Osteoblast (primary cell): ENCODE results near the gene PRM2. TPM values are rescaled to one million over a fixed set of nuclear protein-coding genes. Genes with fewer than 3 reads are reported as not detected.
A peak's percentile ranks its signal among the peaks of the same experiment; 100 is the strongest.

Source experiments
- DNase-seq: peaks from one replicate; pipeline ENCODE4 v3.0.0; 2011; ENCODE audit warnings: low spot score, mixed read lengths; ENCODE audit not compliant: insufficient read length; ENCODE audit errors: missing footprints
- H2AFZ ChIP-seq: 2 replicates; pipeline ENCODE4 v1.6.0; 2011; ENCODE audit warnings: mild to moderate bottlenecking, low read length
- H3K27ac ChIP-seq: 2 replicates; pipeline ENCODE4 v1.5.1; 2011; ENCODE audit warnings: mild to moderate bottlenecking, low read depth, low read length, moderate library complexity
- H3K27me3 ChIP-seq: 2 replicates; pipeline ENCODE4 v1.6.0; 2012; ENCODE audit warnings: mild to moderate bottlenecking, control low read depth, inconsistent platforms, low read length, moderate library complexity; ENCODE audit not compliant: insufficient read depth
- H3K36me3 ChIP-seq: 2 replicates; pipeline ENCODE4 v1.5.1; 2011; ENCODE audit warnings: mild to moderate bottlenecking, low read length, control low read depth, moderate library complexity; ENCODE audit not compliant: insufficient read depth
- H3K4me1 ChIP-seq: 2 replicates; pipeline ENCODE4 v1.5.1; 2011; ENCODE audit warnings: mild to moderate bottlenecking, low read length, control low read depth, moderate library complexity; ENCODE audit not compliant: insufficient read depth
- H3K4me2 ChIP-seq: 2 replicates; pipeline ENCODE4 v1.6.0; 2011; ENCODE audit warnings: mild to moderate bottlenecking, low read length; ENCODE audit not compliant: insufficient read depth
- H3K4me3 ChIP-seq: fragments of 200-600 bp; sonication (generic); 3 replicates; pipeline ENCODE4 v1.5.1; 2012; ENCODE audit warnings: mild to moderate bottlenecking, low read length, inconsistent platforms; ENCODE audit not compliant: insufficient read depth
- H3K79me2 ChIP-seq: 2 replicates; pipeline ENCODE4 v1.6.0; 2012; ENCODE audit warnings: mild to moderate bottlenecking, low read length, control low read depth, inconsistent platforms; ENCODE audit not compliant: insufficient read depth
- H3K9me3 ChIP-seq: 2 replicates; pipeline ENCODE4 v1.5.1; 2011; ENCODE audit warnings: low read depth, low read length, control low read depth
- H4K20me1 ChIP-seq: 2 replicates; pipeline ENCODE4 v1.6.0; 2012; ENCODE audit warnings: mild to moderate bottlenecking, low read length, control low read depth; ENCODE audit not compliant: insufficient read depth
- CTCF ChIP-seq: IDR thresholded peaks from 2 replicates; pipeline ENCODE4 v1.5.1; 2011; ENCODE audit warnings: mild to moderate bottlenecking, low read depth, low read length, moderate library complexity; ENCODE audit errors: extremely low read depth
- total RNA-seq: library from RNA; depleted of rRNA; stranded (reverse); fragments of >200 nt; gene quantifications from 2 replicates; pipeline ENCODE4 v1.2.3, GENCODE V29; 2012

The PRM2 gene
- total RNA-seq, 1 donor = not detected

GRCh38 chr16:11259655-11260595, 16.4 kb downstream of the PRM2 start:
- TF ChIP-seq CTCF = no peak
- peaks cover 16% of the 10 kb centered on the region for H3K4me1 ChIP-seq
- H3K27ac ChIP-seq = no peak overlapping the region

GRCh38 chr16:11258553-11259492, 17.5 kb downstream of the PRM2 start:
- DNase-seq = peak; percentile 91
- H2AFZ ChIP-seq = peak overlapping the region; percentile 68

More at GRCh38 chr16:11259655-11260595, 16.4 kb downstream of the PRM2 start:
- Histone ChIP-seq H3K27me3 (peaks cover 4% of the 10 kb centered on the region), H3K9me3 (no peaks in the 10 kb centered on the region), H2AFZ (no peak overlapping the region), H4K20me1 (no peaks in the 10 kb centered on the region), H3K4me2 (no peak overlapping the region), H3K36me3 (no peaks in the 10 kb centered on the region), H3K79me2 (no peaks in the 10 kb centered on the region), H3K4me3 (no peak overlapping the region)
- DNase-seq = no peak

DNA sequence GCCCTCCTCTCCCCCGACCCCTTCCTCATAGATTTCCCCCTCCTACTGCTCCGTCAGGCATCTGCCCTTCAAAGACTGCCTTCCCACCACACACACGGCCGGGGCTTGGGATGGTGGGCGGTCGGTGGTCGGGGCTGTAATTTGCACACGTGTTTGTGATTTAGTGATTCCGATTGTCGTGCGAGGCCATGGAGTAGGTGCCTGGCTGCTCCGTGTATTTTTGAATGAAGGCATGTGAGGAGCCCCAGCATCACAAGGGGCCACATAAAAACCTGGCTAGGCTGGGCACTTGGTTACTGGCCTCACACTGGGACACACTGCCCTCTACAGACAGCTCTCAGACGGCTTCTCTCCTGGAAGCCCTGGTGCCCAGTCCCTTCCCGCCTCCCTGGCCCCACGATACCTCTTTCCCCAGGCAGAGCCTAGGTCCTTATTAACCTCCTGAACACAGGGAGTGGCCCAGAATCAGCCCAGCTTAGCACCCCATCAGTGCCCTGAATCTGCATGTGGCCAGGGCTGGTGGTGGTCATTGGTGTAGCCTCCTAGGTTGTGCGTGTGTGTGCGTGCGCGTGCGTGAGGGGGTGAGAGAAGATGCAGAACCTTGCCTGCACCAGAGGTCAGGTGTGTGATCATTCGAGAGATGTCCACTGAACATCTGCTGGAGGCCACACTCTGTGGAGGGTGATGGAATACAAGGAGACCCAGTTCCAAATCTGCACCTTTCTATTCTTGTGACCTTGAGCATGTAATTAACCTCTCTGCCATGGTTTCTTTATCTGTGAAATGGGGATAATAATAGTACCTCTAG, 18.9 kb downstream of the PRM2 start:
- Histone ChIP-seq H3K27me3 (no peaks in the 10 kb centered on the region), H2AFZ (peak overlapping the region; percentile 60), H3K4me2 (peak overlapping the region; percentile 83), H4K20me1 (peaks cover 11% of the 10 kb centered on the region), H3K27ac (peak overlapping the region; percentile 89), H3K36me3 (no peaks in the 10 kb centered on the region), H3K4me3 (peak overlapping the region; percentile 92), H3K79me2 (no peaks in the 10 kb centered on the region), H3K9me3 (no peaks in the 10 kb centered on the region), H3K4me1 (peaks cover 27% of the 10 kb centered on the region)
- peak; percentile 83 for TF ChIP-seq CTCF
- DNase-seq = peak; percentile 97

More at GRCh38 chr16:11258553-11259492, 17.5 kb downstream of the PRM2 start:
- H3K4me1 ChIP-seq = peaks cover 22% of the 10 kb centered on the region
- H3K27me3 ChIP-seq = peaks cover 3% of the 10 kb centered on the region
- H3K27ac ChIP-seq = no peak overlapping the region
- TF ChIP-seq CTCF = no peak
- H3K9me3 ChIP-seq = no peaks in the 10 kb centered on the region
- H3K4me2 ChIP-seq = peak overlapping the region; percentile 81
- H4K20me1 ChIP-seq = peaks cover 10% of the 10 kb centered on the region
- H3K79me2 ChIP-seq = no peaks in the 10 kb centered on the region
- H3K36me3 ChIP-seq = no peaks in the 10 kb centered on the region
- H3K4me3 ChIP-seq = peak overlapping the region; percentile 56
